Memory B cell (primary cell): ENCODE measurements around the gene C3.
"Not testable (repeated sequence)": the region's sequence is repeated elsewhere in the genome, so short reads cannot be mapped to it uniquely, and the experiment has no call there.

Experiments used
- ATAC-seq: fragments of 150-1000 bp; cut with Tn5 transposase; 2 replicates; pipeline ENCODE4 v1.10.0; 2021; ENCODE audit warnings: low read depth, mild to moderate bottlenecking, moderate library complexity
- DNase-seq, 2 donors: peaks; one replicate each; pipeline ENCODE4 v3.0.0; 2022; ENCODE audit warnings: low spot score in 2 of 2
- H3K27ac Mint-ChIP-seq: one replicate; pipeline ENCODE4 v1.8.0; 2022; ENCODE audit warnings: mild to moderate bottlenecking, moderate library complexity, mixed read lengths
- H3K27me3 Mint-ChIP-seq: one replicate; pipeline ENCODE4 v1.8.0; 2022; ENCODE audit warnings: mixed read lengths
- H3K36me3 Mint-ChIP-seq: one replicate; pipeline ENCODE4 v1.8.0; 2022; ENCODE audit warnings: mild to moderate bottlenecking, mixed read lengths
- H3K4me1 Mint-ChIP-seq: one replicate; pipeline ENCODE4 v1.8.0; 2022; ENCODE audit warnings: mixed read lengths
- H3K4me3 Mint-ChIP-seq: one replicate; pipeline ENCODE4 v1.8.0; 2022; ENCODE audit warnings: mild to moderate bottlenecking, moderate library complexity, mixed read lengths
- H3K9me3 Mint-ChIP-seq: one replicate; pipeline ENCODE4 v1.8.0; 2022; ENCODE audit warnings: mixed read lengths

The C3 gene

DNA sequence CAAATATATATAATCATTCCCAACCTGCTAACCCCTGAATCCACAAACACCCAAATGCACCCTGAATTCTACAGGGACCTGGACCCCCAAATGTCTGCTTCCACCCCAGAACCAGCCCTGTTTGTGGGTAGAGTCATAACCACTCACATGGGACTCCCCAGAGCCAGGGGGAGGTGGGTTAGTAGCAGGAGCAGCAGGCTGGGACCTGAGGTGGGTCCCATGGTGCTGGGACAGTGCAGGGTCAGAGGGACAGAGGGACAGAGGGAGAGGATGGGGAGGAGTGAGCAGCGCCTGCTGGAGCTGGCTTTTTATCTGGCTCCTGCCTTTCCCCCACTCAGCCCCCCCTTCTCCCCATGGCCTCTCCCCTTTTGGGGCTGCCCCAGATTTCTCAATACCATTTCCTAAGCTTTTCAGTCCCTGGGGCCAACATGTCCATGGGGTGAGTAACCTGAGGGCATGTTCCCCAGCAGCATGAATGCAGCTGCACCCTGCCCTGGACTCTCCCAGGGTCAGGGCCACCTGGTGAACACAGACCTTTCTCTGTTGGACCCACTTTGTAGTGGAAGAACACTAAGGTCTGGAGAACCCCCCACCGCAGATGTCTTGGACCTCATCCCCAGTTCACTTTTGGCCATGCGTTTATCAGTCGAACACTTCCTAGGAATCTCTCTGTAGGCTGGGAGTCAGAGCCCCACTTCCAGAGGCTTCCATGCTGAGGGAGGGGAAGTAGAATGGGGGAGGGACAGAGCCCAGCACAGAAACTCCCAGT lies at the start of gene C3:
Gene C3, minus strand, starts transcription at position 282 of the 769 bp plus-strand sequence. Its CDS starts 61 bp downstream, at position 221.
- Mint-ChIP-seq H3K4me1 (peaks cover 50% of the 10 kb centered on the region), H3K9me3 (peaks cover 4% of the 10 kb centered on the region), H3K27me3 (peaks cover 10% of the 10 kb centered on the region), H3K4me3 (peak within 1 kb of the TSS; percentile 57), H3K27ac (peak within 1 kb of the TSS; percentile 77), H3K36me3 (peaks cover 6% of the 10 kb centered on the region)
- ATAC-seq (no peak), DNase-seq (no peak)

DNA sequence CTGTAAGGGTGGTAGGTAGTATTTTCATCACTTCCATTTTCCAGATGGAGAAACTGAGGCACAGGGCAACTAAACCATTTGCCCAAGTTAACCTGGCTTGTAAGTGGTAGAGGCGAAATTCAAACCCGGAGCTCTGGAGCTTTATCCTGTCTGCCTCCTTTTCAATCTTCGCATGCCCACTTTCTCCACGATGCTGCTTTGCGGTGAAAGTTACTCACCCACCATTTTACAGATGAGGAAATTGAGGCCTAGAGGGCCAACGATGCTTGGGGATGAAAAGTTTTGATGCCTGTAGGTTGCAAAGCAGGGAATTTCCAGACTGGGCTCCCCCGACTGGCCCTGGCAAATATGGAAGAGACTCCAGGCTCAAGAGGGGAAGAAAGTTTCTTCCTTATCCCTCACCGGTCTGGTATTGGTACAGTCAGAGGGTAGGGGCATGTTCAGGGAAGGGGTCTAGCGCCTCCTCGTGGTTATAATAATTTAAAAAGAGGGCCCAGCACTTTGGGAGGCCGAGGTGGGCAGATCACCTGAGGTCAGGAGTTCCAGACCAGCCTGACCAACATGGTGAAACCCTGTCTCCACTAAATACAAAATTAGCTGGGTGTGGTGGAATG lies 48.7 kb upstream of the C3 start:
- H3K27me3 Mint-ChIP-seq: no peaks in the 10 kb centered on the region
- peaks cover 3% of the 10 kb centered on the region for H3K9me3 Mint-ChIP-seq
- no peak for ATAC-seq
- H3K27ac Mint-ChIP-seq: peak overlapping the region; percentile 42
- peaks cover 38% of the 10 kb centered on the region for H3K4me1 Mint-ChIP-seq
- peaks cover 3% of the 10 kb centered on the region for H3K36me3 Mint-ChIP-seq
- DNase-seq: no peak
- H3K4me3 Mint-ChIP-seq: no peak overlapping the region

DNA sequence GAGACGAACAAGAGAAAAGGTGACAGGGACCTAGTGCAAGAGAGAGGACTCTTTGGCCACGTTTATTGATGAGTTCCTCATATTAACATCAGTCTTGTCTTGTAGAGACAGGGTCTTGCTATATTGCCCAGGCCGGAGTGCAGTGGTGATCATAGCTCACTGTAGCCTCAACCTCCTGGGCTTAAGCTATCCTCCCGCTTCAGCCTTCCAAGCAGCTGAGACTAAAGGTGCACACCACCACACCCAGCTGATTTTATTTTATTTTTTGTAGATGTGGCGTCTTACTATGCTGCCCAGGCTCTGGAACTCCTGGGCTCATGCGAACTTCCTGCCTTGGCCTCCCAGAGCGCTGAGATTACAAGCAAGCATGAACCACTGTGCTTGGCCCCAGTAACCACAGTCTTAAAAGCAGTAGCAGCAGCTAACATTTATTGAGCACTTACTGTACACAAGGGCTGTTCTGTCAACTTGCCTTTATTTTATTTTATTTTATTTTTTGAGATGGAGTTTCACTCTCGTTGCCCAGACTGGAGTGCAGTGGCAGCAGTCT lies 47.9 kb upstream of the C3 start:
- peaks cover 3% of the 10 kb centered on the region for H3K9me3 Mint-ChIP-seq
- H3K4me3 Mint-ChIP-seq: peak overlapping the region; percentile 84
- peaks cover 32% of the 10 kb centered on the region for H3K4me1 Mint-ChIP-seq
- no peaks in the 10 kb centered on the region for H3K27me3 Mint-ChIP-seq
- H3K27ac Mint-ChIP-seq: peak overlapping the region; percentile 90
- ATAC-seq: no peak
- no peaks in the 10 kb centered on the region for H3K36me3 Mint-ChIP-seq
- no peak for DNase-seq

DNA sequence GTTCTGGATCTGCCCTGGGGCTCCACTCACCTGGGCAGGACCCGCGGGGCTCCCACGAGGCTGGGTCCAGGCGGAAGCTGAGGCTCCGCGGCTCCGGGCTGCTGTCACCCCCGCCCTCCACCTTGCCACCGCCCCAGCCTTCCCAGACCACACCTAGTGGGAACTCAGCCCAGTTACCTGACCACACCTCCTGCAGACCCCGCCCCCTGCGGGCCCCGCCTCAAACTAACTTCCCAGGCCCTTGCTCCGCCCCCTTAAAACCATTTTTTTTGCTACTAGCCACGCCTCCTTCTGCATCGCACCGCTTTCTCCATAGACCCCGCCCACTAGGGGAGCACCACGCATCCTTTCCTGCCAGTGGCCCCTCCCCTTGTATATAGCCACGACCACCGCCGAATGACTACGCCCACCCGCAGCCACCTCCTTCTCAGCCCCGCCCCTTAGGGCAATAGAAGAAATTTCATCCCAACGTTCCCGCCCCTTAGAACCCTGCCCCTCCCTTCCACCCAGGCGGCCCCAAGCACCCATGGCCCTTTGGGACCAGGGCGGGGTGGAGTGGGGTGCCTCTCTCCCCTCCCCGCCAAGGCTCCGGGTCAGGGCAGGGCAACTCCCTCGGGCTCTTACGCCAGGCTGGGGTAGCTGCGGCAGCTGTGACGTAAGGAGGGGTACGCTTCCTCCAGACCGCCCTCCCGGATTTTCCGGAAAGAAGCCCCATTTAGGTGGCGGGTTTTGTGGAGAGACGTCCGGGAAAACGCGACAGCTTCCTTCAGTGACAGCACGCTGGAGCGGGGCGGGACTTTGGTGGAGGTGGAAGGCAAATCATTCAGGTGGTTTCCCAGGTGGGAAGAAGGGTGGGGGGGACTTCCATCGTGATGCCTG lies 47.1 kb upstream of the C3 start, which contains the start of gene SH2D3A:
Gene SH2D3A, minus strand, starts transcription at position 79 of the 879 bp plus-strand sequence. CDS start 3,687 bp downstream, outside the sequence.
- Mint-ChIP-seq H3K9me3 (peaks cover 3% of the 10 kb centered on the region), H3K27ac (peak within 1 kb of the TSS; percentile 90), H3K36me3 (no peaks in the 10 kb centered on the region), H3K4me3 (peak within 1 kb of the TSS; percentile 84), H3K4me1 (peaks cover 32% of the 10 kb centered on the region), H3K27me3 (no peaks in the 10 kb centered on the region)
- DNase-seq (peak; percentile 89 to 94), ATAC-seq (peak; percentile 70)

DNA sequence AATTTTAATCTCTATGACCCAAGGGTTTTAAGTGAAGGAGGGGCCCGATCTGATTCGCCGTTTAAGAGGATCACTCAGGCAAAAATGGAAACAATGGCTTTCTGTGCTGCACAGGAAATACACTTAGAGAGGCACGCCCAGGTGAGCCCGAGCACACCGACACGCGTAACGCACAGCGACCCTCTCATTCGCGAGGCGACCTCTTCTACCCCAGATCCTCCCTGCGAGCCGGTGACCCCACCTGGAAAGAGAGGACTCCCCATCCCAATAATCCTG lies 46.6 kb upstream of the C3 start:
- Mint-ChIP-seq H3K4me1 (peaks cover 30% of the 10 kb centered on the region), H3K9me3 (peaks cover 3% of the 10 kb centered on the region), H3K27ac (peak overlapping the region; percentile 90), H3K4me3 (peak overlapping the region; percentile 84), H3K36me3 (no peaks in the 10 kb centered on the region), H3K27me3 (no peaks in the 10 kb centered on the region)
- peak; percentile 34 for ATAC-seq
- no peak for DNase-seq

DNA sequence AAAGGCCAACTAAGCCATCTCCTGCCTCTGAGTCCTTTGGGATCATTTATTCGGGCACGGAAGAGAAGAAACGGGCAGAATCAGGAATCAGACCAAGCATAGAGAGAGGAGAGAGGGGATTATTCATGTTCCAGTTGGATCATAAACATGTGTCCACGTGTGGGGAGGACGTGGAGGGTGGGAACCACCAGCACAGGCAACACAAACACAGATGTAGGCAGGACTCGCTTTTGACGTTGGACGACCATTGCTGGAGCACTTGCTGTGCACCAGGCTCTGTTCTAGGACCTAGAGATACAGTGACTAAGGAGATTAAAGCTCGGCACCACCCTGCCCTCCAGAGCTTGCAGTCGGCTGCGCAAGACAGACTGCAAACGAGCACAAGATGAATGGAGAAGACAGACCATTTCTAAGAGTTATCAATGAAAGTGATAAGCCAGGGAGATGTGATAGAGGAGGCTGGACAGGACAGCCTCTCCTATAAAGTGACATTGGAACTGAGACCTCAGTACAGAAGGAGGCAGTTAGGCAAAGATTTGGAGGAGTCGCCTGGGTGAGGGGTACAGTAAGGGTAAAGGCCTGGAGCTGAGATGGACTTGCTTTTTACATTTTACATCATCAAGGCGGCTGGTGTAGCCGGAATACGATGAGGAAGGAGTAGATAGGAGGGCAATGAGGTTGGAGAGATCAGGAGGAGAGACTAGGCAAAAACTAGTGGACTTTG lies 46.1 kb upstream of the C3 start:
- Mint-ChIP-seq H3K9me3 (peaks cover under 1% of the 10 kb centered on the region), H3K27me3 (no peaks in the 10 kb centered on the region), H3K4me3 (peak overlapping the region; percentile 84), H3K36me3 (no peaks in the 10 kb centered on the region), H3K27ac (peak overlapping the region; percentile 90), H3K4me1 (peaks cover 25% of the 10 kb centered on the region)
- no peak for ATAC-seq
- DNase-seq: no peak

DNA sequence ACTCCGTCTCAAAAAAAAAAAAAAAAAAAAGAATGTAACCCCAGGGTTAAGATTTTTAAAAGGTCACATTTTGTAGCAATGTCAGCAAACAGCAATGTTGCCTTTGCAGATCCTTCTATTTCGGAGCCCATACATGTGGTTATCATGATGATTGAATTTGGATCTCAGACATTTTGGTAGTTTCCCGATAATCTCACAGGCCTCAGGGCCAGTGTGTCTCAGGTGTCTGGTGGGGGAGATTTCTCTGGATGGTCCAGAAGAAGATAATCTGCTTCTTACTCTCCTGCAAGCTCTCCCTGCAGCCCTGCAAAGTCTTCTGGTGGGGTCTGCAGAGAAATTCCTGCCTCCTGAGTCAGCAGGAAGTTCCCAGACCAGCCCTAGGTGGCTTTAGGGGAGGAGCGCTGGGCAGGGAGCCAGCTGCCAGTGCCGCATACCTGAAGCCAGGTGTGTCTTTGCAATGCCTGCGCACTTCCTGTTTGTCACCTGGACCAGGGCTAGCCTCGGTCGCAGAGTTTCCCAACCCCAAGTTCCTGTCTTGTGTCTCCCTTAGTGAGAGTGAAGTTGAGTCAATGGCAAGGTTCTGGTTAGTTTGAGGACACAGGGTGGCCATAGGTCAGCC lies 45.4 kb upstream of the C3 start:
- no peak for DNase-seq
- H3K9me3 Mint-ChIP-seq: no peaks in the 10 kb centered on the region
- H3K4me1 Mint-ChIP-seq: peaks cover 24% of the 10 kb centered on the region
- ATAC-seq: no peak
- peak overlapping the region; percentile 90 for H3K27ac Mint-ChIP-seq
- no peaks in the 10 kb centered on the region for H3K27me3 Mint-ChIP-seq
- no peaks in the 10 kb centered on the region for H3K36me3 Mint-ChIP-seq
- peak overlapping the region; percentile 84 for H3K4me3 Mint-ChIP-seq

DNA sequence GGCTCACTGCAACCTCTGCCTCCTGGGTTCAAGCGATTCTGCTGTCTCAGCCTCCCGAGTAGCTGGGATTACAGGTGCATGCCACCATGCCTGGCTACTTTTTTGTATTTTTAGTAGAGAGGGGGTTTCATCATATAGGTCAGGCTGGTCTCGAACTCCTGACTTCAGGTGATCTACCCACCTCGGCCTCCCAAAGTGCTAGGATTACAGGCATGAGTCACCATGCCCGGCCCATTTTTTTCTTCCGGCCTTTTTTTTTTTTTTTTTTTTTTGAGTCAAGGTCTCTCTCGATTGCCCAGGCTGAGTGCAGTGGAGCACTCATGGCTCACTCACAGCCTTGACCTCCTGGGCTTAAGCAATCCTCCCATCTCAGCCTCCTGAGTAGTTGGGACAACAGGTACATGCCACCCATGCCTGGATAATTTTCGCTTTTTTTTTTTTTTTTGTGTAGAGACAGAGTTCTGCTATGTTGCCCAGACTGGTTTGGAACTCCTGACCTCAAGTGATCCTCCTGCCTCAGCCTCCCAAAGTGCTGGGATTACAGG lies 41.9 kb upstream of the C3 start:
- peaks cover 11% of the 10 kb centered on the region for H3K36me3 Mint-ChIP-seq
- not testable (repeated sequence) for H3K4me3 Mint-ChIP-seq, DNase-seq, H3K9me3 Mint-ChIP-seq, ATAC-seq, H3K27me3 Mint-ChIP-seq, H3K27ac Mint-ChIP-seq
- peaks cover 20% of the 10 kb centered on the region for H3K4me1 Mint-ChIP-seq

DNA sequence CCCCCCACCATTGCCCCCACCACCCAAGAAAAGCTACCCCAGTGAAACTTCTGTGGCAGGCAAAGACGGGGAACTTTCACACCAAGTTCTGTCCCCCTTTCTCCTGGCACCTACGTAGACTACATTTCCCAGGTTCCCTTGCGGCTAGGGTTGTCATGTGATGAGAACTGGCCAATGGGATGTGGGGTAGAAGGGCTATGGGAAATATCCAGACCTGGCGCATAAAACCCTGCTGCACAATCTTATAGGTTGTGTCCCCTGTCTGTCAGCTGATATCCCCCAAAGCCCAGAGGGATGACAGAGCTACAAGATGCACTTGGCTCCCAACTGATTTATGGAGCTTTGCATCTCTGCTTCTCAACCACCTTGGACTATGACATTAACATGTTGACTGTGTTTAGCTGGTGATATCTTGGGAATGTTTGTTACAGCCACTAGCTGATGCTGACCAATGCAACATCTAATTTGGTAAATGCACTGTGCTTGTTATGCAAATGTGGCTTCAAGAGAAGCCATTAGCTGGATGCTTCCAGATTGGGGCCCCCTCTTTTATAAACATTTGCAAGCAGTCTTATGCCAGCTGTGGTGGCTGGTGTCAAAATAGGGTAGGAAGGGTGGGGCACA lies 40.7 kb upstream of the C3 start:
- DNase-seq (no peak), ATAC-seq (peak; percentile 52)
- Mint-ChIP-seq H3K9me3 (no peaks in the 10 kb centered on the region), H3K4me3 (no peak overlapping the region), H3K27me3 (no peaks in the 10 kb centered on the region), H3K36me3 (peaks cover 14% of the 10 kb centered on the region), H3K4me1 (peaks cover 14% of the 10 kb centered on the region), H3K27ac (no peak overlapping the region)

DNA sequence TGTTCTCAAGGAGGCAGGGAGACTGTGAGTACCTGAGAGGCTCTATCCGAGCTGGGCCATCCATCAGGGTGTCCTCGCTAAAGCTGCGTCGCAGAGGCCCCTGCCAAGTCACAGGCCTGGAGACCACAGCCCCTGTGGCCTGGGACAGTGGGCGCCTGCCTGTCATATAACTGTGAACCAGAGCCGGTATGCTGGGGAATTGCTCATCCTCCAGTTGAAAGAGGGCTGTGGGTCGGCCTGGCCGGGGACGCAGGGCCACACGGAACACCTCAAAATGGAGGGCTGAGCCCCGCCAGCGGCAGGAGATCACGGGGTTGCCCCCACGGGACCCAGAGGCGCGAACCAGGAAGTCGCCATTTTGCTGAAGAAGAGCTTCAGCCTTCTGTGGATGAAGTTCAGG lies 40.2 kb upstream of the C3 start:
- Mint-ChIP-seq H3K27ac (no peak overlapping the region), H3K4me3 (no peak overlapping the region), H3K9me3 (no peaks in the 10 kb centered on the region), H3K4me1 (peaks cover 11% of the 10 kb centered on the region), H3K27me3 (no peaks in the 10 kb centered on the region), H3K36me3 (peaks cover 14% of the 10 kb centered on the region)
- DNase-seq (no peak), ATAC-seq (no peak)

DNA sequence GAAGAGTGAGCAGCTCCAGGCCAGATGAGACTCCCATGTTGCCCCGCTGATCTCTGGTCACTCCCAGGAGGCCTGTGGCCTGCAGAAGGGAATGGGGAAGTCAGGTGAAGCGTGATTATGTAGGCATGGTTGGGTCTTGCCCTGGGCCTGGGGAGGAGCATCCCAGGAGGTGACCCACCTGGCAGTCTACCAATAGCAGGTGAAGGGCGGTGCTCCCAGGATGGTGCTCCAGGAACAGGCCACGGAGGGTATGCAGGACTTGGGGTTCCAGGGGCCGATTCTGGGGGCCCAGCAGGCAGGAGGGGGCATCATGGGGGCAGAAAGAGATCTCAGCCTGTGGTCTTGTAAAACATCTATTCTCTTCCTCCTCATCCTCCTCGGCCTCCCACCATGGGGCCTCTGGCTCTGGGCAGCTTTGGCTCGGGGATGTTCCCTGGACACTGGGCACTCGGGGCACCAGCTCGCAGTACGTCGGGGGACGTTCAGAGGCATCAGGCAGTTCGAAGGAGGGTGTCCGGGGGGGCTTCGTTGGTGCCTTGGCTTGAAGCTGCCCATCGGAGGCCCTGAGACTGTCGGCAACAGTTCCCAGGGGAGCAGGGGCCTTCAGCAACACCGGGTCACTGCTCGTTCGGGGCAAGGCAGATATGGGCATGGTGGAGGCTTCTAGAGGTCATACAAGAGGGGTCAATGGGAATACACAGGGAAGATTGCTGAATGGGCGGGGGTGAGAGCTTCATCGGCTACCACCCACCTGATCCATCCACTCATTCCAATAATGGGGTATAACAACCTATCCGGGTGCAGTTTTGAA lies 34.4 kb upstream of the C3 start:
- peaks cover 26% of the 10 kb centered on the region for H3K4me1 Mint-ChIP-seq
- H3K27ac Mint-ChIP-seq: no peak overlapping the region

DNA sequence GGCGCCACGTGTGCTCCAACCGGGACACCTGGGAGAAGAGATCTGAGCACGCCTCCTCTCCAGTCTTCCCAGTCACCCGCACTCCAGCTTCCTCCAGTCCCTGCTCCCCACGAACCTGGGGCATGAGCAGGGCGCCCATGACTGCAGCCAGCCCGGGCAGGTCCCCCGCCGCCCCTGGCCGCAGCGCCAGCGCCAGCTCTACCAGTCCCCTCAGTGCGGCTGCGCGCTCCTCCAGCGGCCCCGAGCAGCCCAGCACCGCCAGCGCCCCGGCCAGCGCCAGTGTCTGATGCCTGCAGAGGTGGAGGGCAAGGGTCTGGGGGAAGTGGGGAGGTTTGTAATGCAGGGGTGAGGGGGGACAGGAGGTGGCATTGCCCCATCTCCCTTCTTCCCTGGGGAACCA lies 33.7 kb upstream of the C3 start:
- Mint-ChIP-seq H3K27ac (no peak overlapping the region), H3K4me1 (peaks cover 26% of the 10 kb centered on the region), H3K9me3 (no peaks in the 10 kb centered on the region), H3K27me3 (no peaks in the 10 kb centered on the region), H3K36me3 (peaks cover 18% of the 10 kb centered on the region), H3K4me3 (no peak overlapping the region)
- DNase-seq (no peak), ATAC-seq (no peak)

More for the DNA sequence above, 34.4 kb upstream of the C3 start:
- DNase-seq (no peak), ATAC-seq (no peak)
- H3K4me3 Mint-ChIP-seq: no peak overlapping the region
- H3K9me3 Mint-ChIP-seq: no peaks in the 10 kb centered on the region
- H3K36me3 Mint-ChIP-seq: peaks cover 18% of the 10 kb centered on the region
- H3K27me3 Mint-ChIP-seq: no peaks in the 10 kb centered on the region
